ENCODE measurements around the gene MMP24OS. TPM values are rescaled to one million over a fixed set of nuclear protein-coding genes. Genes with fewer than 3 reads are reported as not detected.

Gene MMP24OS
- total and polyA plus RNA-seq, 2 donors (not counting 3 experiments of a cell fraction or from before 2014, with no cell fraction given): 35.1 to 55.6 TPM

- Histone ChIP-seq H3K4me1 (ENCODE audit: control insufficient read depth, extremely low read depth, insufficient read depth, low read length) (no peaks in the 10 kb centered on the region), H3K27me3 (ENCODE audit: control insufficient read depth in 2 of 2, insufficient read depth in 2 of 2, low read length in 2 of 2) (peaks cover 9 to 11% of the 10 kb centered on the region in 2 experiments), H3K9me3 (replicated peaks; ENCODE audit: control insufficient read depth, insufficient read depth, low read length) (no peaks in the 10 kb centered on the region), H3K36me3 (ENCODE audit: control insufficient read depth in 2 of 2, extremely low read depth in 1 of 2, insufficient read depth in 2 of 2, low read length in 2 of 2) (no peaks in the 10 kb centered on the region), H3K4me3 (replicated peaks in 1 of 3; ENCODE audit: insufficient read depth in 1 of 3, low read depth in 1 of 3, low read length in 3 of 3) (no peak overlapping the region), H3K4me2 (ENCODE audit: insufficient read depth, low read length) (no peak overlapping the region), H3K9ac (replicated peaks; ENCODE audit: extremely low read depth, insufficient read depth, low read length) (no peak overlapping the region), H4K20me1 (replicated peaks; ENCODE audit: control insufficient read depth, extremely low read depth, insufficient read depth, low read length) (no peaks in the 10 kb centered on the region), H3K79me2 (ENCODE audit: control insufficient read depth, insufficient read depth, low read length) (no peaks in the 10 kb centered on the region), H3K9me1 (replicated peaks; ENCODE audit: control insufficient read depth, extremely low read depth, insufficient read depth, low read length) (no peaks in the 10 kb centered on the region), H3K27ac (ENCODE audit: insufficient read depth, low read depth, low read length) (no peak overlapping the region), H2AFZ (ENCODE audit: low read depth, low read length) (no peak overlapping the region)
- TF ChIP-seq JUN (IDR thresholded peaks at IDR 0.05; ENCODE audit: borderline replicate concordance, insufficient read depth, insufficient read length, low read depth) (no peak), EZH2 (IDR thresholded peaks at IDR 0.05; ENCODE audit: borderline replicate concordance, low read depth, low read length, severe bottlenecking) (no peak), CTCF (IDR thresholded peaks at IDR 0.05; ENCODE audit: extremely low read depth in 1 of 2, insufficient read depth in 1 of 2, low read depth in 1 of 2, low read length in 2 of 2) (no peak), MAX (IDR thresholded peaks at IDR 0.05; ENCODE audit: insufficient read depth, insufficient read length) (no peak), MYC (IDR thresholded peaks at IDR 0.05; ENCODE audit: low read depth, low read length) (no peak), POLR2AphosphoS5 (IDR thresholded peaks at IDR 0.05; ENCODE audit: insufficient read depth, low read depth, low read length) (no peak), POLR2A (IDR thresholded peaks at IDR 0.05; ENCODE audit: low read depth, low read length) (no peak), GATA2 (IDR thresholded peaks at IDR 0.05; ENCODE audit: insufficient read depth, insufficient read length, low read depth, low read length) (no peak), FOS (IDR thresholded peaks at IDR 0.05; ENCODE audit: borderline replicate concordance, insufficient read depth, low read length) (no peak)
- POLR2A ChIA-PET: no interaction called here
- dilution Hi-C loops (cut with MboI; ENCODE audit: extremely low pct_ligation_motif_present, low sequenced_read_pairs): no loop called here
- intact Hi-C loops (cut with micrococcal nuclease): no loop called here
- DNase-seq (ENCODE audit: low read depth, low spot score): no peak
- CTCF ChIA-PET: no interaction called here
- no peak for FAIRE-seq
- no TSS peak for BruUV-seq (replicated peaks)
Measured at GRCh38 chr20:35246723-35247122, 31.2 kb downstream of the MMP24OS start.
